ENCODE results near the gene NOX5.

GRCh38 chr15:69014454-69014853 lies at the start of gene NOX5:
- TF ChIP-seq POLR2AphosphoS5 (IDR thresholded peaks at IDR 0.05) (no peak), CTCF (IDR thresholded peaks at IDR 0.05) (no peak)
